Uterus (tissue), 2 donors: ENCODE data around the gene LBR.

Experiments
- CTCF ChIP-seq, 4 experiments: fragments of 200-600 bp in 2 of 4; fragments of 450-650 bp in 2 of 4; sonication (generic) in 2 of 4; IDR thresholded peaks; one replicate each; pipeline ENCODE4 v1.5.1; 2016 to 2019; ENCODE audit warnings: antibody characterized with exemption in 4 of 4, mild to moderate bottlenecking in 2 of 4, moderate library complexity in 1 of 4
- POLR2A ChIP-seq, 2 donors: fragments of 450-650 bp; IDR thresholded peaks; one replicate each; pipeline ENCODE4 v1.6.1; 2016; ENCODE audit warnings: antibody characterized with exemption in 2 of 2, mild to moderate bottlenecking in 1 of 2, moderate library complexity in 1 of 2

GRCh38 chr1:225418598-225418997 is 9.2 kb downstream of the LBR start:
- TF ChIP-seq CTCF (IDR thresholded peaks at IDR 0.05) (no peak), POLR2A (IDR thresholded peaks at IDR 0.05) (no peak)
